Measurements from ENCODE around the gene CISD2.
"Not testable (repeated sequence)": the region's sequence is repeated elsewhere in the genome, so short reads cannot be mapped to it uniquely, and the experiment has no call there.

CISD2 gene

GRCh38 chr4:102888570-102888969, 19.8 kb downstream of the CISD2 start:
- DNase-seq; in situ Hi-C loops (cut with MboI; ENCODE audit: low pct_unique_long_range_greater_than_20kb, low sequenced_read_pairs): not testable (repeated sequence)

- in situ Hi-C loops (cut with MboI; ENCODE audit: low pct_unique_long_range_greater_than_20kb, low sequenced_read_pairs); DNase-seq: not testable (repeated sequence)
Observed at GRCh38 chr4:102889866-102890265, 21.1 kb downstream of the CISD2 start.

DNA sequence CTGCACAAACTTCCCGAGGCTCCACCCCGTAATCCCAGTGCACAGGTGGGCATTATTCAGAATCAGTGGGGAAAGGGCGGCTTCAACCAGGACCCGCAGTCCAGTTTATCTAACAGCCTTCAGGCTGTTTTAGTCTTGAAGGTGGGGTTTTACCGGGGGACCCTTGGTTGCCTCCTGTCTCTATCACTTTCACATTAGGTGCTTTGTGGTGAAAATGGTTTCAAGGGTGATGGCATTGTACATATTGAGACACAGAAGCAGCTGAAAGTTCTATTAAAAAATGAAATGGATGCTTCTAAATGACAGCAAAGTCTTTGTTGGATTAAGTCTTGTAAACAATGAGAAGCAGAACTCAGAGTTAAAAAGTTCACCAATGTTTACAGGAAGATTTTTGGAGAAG, 27.8 kb downstream of the CISD2 start:
- in situ Hi-C loops (cut with MboI; ENCODE audit: low pct_unique_long_range_greater_than_20kb, low sequenced_read_pairs); DNase-seq: not testable (repeated sequence)

DNA sequence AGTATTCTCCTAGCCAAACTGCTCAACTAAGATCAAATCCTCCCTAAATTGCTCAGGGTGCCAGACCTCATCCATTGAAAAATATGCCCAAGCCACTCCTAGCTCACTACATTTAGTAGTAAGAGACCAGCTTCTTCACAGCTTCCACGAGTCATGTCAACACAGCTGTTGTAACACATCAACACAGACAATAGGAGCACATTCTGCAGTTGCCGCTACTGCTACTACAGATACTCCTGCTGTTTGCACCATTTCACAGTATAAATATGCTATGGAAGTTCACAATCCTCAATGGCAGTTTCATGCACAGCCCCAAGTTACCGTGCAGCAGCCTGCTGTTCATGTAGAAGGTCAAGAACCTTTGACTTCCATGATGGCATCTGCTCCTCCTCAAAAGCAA, 28.8 kb downstream of the CISD2 start:
- DNase-seq; in situ Hi-C loops (cut with MboI; ENCODE audit: low pct_unique_long_range_greater_than_20kb, low sequenced_read_pairs): not testable (repeated sequence)

- in situ Hi-C loops (cut with MboI; ENCODE audit: low pct_unique_long_range_greater_than_20kb, low sequenced_read_pairs), result no loop called here
Observed at GRCh38 chr4:102901804-102902203, 33.0 kb downstream of the CISD2 start.

DNA sequence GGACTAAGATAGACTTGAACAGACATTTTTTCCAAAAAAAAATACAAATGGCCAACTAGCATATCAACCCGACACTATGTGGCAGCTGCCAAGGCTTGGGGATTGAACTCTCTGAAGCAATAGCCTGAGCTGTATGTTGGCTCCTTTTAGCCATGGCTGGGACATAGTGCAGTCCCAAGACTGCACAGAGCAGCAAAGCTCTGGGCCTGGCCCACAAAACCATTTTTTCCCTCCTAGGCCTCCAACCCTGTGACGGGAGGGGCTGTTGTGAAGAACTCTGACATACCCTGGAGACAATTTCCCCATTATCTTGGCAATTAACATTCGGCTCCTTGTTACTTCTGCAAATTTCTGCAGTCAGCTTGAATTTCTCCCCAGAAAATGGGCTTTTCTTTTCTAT, 50.1 kb downstream of the CISD2 start:
- DNase-seq, result no peak
- in situ Hi-C loops (cut with MboI; ENCODE audit: low pct_unique_long_range_greater_than_20kb, low sequenced_read_pairs), result no loop called here

More at GRCh38 chr4:102901804-102902203, 33.0 kb downstream of the CISD2 start:
- no peak for DNase-seq

DNA sequence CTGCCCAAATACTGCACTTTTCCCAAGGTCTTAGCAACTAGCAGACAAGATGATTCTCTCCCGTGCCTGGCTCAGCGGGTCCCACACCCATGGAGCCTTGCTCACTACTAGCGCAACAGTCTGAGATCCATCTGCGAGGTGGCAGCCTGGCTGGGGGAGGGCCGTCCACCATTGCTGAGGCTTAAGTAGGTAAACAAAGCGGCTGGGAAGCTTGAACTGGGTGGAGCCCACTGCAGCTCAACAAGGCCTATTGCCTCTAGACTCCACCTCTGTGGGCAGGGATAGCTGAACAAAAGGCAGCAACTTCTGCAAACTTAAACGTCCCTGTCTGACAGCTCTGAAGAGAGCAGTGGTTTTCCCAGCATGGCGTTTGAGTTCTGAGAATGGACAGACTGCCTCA, 50.9 kb downstream of the CISD2 start:
- in situ Hi-C loops (cut with MboI; ENCODE audit: low pct_unique_long_range_greater_than_20kb, low sequenced_read_pairs); DNase-seq: not testable (repeated sequence)

GRCh38 chr4:102935716-102936115, 66.9 kb downstream of the CISD2 start:
- in situ Hi-C loops (cut with MboI; ENCODE audit: low pct_unique_long_range_greater_than_20kb, low sequenced_read_pairs), result no loop called here

DNA sequence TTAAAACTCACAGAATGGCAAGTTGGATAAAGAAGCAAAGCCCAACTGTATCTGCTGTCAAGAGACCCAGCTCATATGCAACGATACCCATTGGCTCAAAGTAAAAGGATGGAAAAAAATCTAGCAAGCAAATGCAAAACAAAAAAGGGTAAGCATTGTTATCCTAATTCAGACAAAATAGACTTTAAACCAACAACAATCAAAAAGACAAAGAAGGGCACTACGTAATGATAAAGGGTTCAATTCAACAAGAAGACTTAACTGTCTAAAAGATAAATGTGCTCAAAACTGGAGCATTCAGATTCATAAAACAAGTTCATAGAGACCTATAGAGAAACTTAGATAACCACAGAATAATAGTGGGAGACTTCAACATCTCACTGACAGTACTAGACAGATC, 69.3 kb downstream of the CISD2 start:
- DNase-seq; in situ Hi-C loops (cut with MboI; ENCODE audit: low pct_unique_long_range_greater_than_20kb, low sequenced_read_pairs): not testable (repeated sequence)

More at GRCh38 chr4:102935716-102936115, 66.9 kb downstream of the CISD2 start:
- DNase-seq, result no peak
